GM19239 (cell line): ENCODE results near the gene ZNF254.
"Not testable (repeated sequence)": the region's sequence is repeated elsewhere in the genome, so short reads cannot be mapped to it uniquely, and the experiment has no call there.

Experiments used
- DNase-seq: peaks from one replicate; pipeline ENCODE4 v3.0.0; 2011; ENCODE audit warnings: low spot score; ENCODE audit not compliant: insufficient read length
- FAIRE-seq: peaks from 2 replicates; lab custom pipeline; 2011; peaks lifted over from hg19 to GRCh38; lab: Jason Lieb, UNC

Gene ZNF254

DNA sequence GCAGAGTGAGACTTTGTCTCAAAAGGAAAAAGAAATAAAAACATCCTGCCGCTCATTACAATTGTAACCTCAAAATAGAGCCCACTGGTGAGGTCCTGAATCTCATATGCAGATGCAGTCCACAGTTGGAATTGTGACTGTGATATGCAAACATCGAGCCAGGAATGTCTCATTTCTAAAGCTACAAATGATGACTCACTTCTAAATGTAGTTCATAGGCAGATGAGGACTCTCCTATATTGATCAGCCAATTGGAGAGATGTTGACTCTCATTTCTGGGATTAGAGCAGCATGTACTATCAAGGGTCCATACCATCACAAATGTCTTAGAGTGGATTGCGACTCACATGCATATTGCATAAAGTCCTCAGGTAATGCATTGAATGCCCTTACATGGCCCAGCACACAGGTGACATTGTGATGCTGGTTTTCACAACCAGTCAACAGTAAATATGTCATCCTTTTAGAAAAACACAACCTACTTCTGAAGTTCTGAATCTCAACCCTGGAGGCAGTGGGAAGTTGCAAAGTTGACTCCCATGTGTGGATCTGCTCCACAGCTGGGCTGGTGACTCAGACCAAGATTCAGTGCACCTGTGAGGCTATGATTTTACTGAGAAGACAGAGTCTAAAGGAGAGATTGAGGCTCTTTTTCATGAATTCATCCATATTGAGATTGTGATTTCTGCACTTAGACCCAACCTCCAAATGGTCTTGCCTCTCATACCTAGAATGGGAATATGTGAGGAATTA, 16.9 kb upstream of the ZNF254 start:
- no peak for FAIRE-seq
- no peak for DNase-seq

DNA sequence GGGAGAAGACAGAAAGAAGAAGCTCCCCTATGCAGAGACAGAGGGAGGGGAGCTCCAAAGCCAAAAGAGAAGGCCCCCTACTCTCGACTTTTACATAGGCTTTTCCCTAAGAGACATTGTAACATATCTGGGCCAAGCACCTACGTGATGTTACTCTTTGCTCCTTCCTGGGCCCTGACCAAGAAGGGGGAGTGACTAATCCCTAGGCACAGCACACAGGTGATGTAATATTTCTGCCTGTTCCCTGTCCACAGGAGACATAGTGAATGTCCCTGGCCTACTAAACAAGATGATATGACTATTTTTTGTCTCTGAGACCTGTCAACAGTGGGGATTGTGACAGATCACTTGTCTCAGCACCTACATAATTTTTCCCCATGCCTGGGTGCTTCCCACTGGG, 15.9 kb upstream of the ZNF254 start:
- DNase-seq: no peak
- no peak for FAIRE-seq

DNA sequence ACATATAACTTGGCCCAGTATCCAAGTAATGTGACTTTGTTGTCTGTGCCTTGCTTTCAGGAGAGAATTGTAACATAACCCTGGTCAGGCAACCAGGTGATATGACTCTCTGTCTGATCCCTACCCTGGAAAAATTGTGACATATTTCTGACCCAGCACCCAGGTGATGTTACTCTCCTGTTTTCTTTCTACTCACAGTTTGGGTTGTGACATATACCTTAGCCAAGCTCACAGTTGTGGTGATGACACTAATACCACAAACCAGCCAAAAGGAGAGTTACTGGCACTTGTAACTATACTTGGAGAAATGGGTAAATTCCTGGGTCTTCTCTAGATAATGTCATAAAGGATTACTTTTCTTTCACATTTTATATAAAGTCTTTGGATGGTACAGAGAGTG, 14.3 kb upstream of the ZNF254 start:
- no peak for FAIRE-seq
- DNase-seq: no peak

- FAIRE-seq (no peak), DNase-seq (no peak)
These were observed 13.2 kb upstream of the ZNF254 start for GRCh38 chr19:24073807-24074206.

DNA sequence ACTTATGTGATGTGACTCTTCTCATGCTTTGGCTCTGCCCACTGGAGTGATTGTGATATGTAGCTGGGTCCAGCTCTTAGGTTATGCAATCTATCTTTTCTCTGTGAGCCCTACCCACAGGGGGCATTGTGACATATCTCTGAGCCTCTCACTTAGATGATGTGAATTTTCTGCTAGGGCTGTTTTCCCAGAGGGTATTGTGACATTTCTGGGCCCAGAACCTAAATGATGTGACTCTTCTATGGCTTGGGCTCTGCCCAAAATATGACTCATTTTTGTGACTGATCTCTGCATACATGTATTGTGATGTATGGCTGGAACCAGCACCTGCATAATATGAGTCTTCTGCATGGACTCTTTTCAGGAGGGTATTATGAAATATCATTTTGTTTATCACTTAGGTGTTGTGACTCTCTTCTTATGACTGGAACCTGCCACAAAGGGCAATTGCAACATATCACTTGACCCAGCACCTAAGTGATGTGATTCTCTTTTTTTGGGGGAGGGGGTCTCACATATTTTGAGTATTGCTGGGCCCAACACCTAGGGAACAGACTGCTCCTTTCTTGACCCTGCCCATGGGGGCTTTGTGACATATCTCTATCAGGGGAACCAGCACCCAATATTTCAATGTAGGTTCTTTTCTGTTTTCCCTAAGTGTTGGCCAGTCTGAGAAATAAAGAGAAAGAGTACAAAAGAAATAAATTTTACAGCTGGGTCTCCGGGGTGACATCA, 12.1 kb upstream of the ZNF254 start:
- FAIRE-seq (no peak), DNase-seq (no peak)

DNA sequence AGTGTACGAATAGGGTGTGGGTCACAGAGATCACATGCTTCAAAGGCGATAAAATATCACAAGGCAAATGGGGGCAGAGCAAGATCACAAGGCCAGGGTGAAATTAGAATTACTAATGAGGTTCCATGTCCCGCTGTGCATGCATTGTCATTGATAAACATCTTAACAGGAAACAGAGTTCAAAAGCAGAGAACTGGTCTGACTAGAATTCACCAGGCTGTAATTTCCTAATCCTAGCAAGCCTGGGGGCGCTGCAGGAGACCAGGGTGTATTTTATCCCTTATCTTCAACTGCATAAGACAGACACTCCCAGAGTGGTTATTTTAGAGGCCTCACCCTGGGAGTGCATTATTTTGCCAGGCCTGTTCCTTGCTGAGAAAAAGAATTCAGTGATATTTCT, 11.5 kb upstream of the ZNF254 start:
- not testable (repeated sequence) for DNase-seq, FAIRE-seq

DNA sequence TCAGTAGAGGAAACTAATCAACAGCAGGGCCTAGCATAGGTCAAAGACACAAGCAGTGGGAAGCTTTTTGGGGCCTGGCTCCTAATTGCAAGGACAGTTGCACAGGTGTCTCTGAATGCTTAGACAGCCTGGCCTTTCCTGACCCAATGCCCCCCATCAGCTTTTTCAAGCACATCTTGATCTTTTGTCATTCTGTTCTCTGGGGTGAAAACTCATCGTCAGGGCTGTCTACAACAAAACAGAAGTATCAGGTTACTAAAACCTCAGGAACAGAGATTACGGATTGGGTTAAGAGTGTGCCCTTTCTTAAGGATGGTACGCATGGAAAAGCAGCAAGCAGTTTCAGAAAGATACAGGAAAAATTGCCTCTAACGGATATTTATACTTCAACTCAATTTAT, 8.3 kb upstream of the ZNF254 start:
- no peak for FAIRE-seq
- DNase-seq: no peak

GRCh38 chr19:24081056-24081455, 5.9 kb upstream of the ZNF254 start:
- FAIRE-seq: no peak
- DNase-seq: no peak

DNA sequence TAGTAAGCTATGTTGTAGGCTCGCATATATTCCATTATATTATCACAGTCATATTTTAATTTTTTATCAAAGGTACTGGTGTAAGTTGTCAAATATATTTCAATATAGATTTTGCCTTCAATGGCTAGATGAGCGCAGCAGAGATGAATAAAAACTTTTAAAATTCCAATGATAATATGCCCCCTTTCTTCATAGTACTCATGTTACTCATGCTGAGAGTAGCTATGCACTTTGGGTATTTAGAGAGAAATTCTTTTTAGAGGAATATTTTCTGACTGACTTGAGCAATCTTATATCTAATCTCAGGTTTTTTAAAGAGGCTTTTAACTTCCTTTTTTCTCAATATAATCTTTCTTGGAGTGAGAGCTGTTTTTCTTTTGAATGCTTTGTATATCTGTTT, 11.4 kb downstream of the ZNF254 start:
- no peak for FAIRE-seq
- no peak for DNase-seq

DNA sequence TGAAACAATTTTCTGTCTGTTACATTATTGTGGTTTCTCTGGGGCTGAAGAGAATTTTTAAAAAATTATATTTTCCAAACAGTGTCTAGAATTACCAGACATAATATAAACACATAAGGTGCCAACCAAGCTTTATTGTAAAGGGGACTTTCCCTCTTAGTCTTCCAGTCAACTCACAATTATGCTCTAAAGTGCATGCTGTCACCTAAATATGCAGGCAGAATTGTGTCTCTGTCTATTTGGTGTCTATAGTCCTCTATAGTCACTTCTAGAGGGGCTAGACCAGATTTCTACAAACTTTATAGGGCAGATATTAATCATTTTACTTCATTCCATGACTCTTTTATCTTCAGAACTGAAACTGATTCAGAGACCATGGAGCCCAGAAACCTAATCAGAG, 12.8 kb downstream of the ZNF254 start:
- DNase-seq (no peak), FAIRE-seq (no peak)

DNA sequence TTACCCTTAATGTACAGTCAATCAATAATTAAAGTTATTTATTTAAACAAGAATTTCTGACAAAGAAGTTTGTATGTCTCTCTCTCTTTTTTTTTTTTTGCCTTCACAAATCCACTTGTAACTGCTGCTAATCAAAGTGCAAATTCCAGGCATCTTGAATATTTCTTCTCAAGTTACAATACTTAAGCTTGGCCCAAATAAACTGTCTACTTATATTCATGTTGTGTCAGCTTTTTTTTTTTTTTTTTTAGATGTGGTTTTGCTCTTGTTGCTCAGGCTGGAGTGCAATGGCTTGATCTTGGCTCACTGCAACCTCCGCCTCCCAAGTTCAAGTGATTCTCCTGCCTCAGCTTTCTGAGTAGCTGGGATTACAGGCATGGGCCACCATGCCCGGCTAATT, 13.6 kb downstream of the ZNF254 start:
- not testable (repeated sequence) for DNase-seq, FAIRE-seq

DNA sequence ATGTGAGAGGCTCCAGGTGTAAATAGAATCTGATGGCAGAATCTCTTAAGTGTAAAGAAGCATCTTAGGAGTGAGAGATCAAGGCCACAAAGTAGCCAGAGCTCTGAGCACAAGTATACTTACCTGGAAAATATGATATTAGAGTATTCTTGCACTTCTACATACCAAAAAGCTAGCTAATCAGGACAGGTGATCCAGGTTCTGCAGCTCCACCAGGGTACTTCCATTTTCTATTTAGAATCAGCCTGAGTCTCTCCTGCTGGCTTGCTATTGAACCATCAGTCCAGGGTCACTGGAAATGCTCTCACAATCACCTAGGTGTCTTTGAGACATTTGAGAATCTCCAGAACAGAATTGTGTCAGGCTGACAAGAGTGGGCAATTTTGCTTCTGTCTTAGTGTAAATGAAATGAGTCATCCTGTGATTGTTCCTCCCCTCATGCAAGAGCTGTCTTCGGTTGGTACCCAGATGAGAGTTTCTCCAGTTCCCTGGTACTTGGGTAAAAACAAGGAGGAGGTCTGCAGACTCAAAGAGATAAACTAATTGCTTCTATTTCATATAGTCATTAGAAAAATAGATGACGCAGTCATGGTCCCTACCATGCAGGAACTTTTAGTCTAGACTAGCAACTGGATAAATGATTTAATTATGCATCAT, 14.6 kb downstream of the ZNF254 start:
- no peak for DNase-seq
- FAIRE-seq: no peak

DNA sequence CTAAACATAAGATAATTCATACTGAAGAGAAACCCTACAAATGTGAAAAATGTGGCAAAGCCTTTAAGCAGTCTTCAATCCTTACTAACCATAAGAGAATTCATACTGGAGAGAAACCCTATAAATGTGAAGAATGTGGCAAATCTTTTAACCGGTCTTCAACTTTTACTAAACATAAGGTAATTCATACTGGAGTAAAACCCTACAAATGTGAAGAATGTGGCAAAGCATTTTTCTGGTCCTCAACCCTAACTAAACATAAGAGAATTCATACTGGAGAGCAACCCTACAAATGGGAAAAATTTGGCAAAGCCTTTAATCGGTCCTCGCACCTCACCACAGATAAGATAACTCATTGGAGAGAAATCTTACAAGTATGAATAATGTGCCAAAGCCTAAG, 40.6 kb downstream of the ZNF254 start:
- DNase-seq (no peak), FAIRE-seq (no peak)

DNA sequence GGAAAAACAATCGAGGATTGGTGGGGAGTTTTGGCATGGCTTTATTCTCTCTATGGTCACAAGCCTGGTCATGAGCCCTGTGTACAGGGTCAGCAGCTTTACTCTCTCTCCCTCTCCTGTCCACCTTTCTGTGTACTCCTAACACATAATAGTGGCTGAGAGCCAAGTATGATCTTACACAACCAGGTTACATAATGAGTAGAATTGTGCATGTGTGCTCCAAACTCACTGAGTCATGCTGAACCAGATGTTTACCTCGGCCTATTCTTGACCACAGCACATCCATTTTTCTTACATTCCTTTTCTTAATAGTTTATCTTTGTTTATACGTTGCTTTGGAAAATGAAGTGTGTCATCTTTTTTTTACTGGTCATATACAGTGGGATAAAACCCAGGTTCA, 53.1 kb downstream of the ZNF254 start:
- FAIRE-seq (no peak), DNase-seq (no peak)

DNA sequence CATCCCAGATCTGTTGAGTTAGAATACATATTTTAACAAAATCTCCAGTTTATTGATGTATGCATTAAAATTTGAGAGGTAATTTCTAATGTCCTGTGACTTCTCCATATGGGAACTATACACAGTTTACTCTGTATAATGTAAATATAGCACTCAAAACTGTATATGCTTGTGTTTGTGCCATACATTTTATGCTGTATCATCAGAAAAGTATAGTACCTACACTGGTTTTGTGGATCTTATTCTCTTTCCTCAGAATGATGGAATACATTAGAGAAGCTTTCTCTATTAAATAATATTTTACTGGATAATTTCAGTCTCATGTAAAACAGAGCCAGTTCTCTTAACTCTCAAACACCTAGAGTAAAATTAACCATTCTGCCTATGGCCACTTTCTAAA, 53.6 kb downstream of the ZNF254 start:
- DNase-seq: no peak
- FAIRE-seq: no peak

GRCh38 chr19:24141612-24142011, 54.6 kb downstream of the ZNF254 start:
- no peak for FAIRE-seq

GRCh38 chr19:24142771-24143170, 55.8 kb downstream of the ZNF254 start:
- FAIRE-seq (no peak), DNase-seq (no peak)

More at GRCh38 chr19:24141612-24142011, 54.6 kb downstream of the ZNF254 start:
- DNase-seq: no peak

DNA sequence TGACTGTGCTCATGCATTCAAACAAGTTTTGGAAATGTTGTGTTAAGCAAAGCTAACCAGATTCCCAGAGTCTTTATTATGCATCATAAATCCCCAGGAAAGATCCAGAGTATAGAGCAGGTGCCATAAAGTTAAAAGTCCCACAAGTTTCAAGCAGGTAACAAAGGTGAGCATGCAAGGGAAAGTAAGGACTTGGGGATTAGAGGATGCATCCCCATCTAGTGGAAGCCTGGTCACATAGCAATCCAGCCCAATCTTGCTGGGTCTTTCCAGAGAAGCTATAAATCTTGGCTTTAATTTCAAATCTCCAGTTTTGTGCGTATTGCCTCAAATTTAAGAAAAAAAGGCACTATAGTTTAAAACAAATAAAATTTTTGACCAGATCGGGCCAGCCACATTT, 72.7 kb downstream of the ZNF254 start:
- FAIRE-seq: no peak
- no peak for DNase-seq

GRCh38 chr19:24166055-24166454, 79.1 kb downstream of the ZNF254 start:
- no peak for FAIRE-seq
- no peak for DNase-seq

DNA sequence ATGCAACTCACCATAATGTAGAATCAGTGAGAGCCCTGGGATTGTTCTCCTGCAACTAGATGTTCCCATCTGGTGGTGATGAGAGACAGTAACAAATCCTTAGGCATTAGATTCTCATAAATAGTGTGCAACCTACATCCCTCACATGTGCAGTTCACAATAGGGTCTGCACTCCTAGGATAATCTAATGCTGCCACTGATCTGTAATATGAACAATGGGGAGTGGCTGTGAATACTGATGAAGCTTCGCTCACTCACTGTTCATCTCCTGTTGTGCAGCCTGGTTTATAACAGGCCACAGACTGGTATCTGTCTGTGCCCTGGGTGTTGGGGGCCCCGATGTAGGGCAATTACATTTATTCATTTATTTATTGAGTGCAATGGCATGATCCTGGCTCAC, 86.9 kb downstream of the ZNF254 start:
- FAIRE-seq (no peak), DNase-seq (no peak)

GRCh38 chr19:24177686-24178085, 90.7 kb downstream of the ZNF254 start:
- FAIRE-seq (no peak), DNase-seq (no peak)
